Esophagus squamous epithelium (tissue), 4 donors: ENCODE measurements around the gene GCLM.

Experiments used
- CTCF ChIP-seq, 6 experiments: fragments of 450-650 bp in 4 of 6; fragments of 200-600 bp in 2 of 6; sonication (generic) in 2 of 6; IDR thresholded peaks; one replicate each; pipeline ENCODE4 v1.5.1; 2016 to 2019; ENCODE audit warnings: antibody characterized with exemption in 6 of 6, mild to moderate bottlenecking in 4 of 6, moderate library complexity in 4 of 6
- POLR2A ChIP-seq, 4 donors: fragments of 450-650 bp; IDR thresholded peaks; one replicate each; pipeline ENCODE4 v1.6.1; 2017; ENCODE audit warnings: antibody characterized with exemption in 4 of 4, mild to moderate bottlenecking in 4 of 4, moderate library complexity in 3 of 4

GRCh38 chr1:93904228-93904627, 5.0 kb downstream of the GCLM start:
- TF ChIP-seq CTCF (IDR thresholded peaks at IDR 0.05): no peak
- TF ChIP-seq POLR2A (IDR thresholded peaks at IDR 0.05): no peak
